GM23248 (cell line): Measurements from ENCODE around the gene ARHGAP35. TPM values are rescaled to one million over a fixed set of nuclear protein-coding genes. Genes with fewer than 3 reads are reported as not detected.
A peak's percentile ranks its signal among the peaks of the same experiment; 100 is the strongest.

Source experiments
- DNase-seq: peaks from one replicate; pipeline ENCODE4 v3.0.0-alpha.2; 2015
- H2AFZ ChIP-seq: fragments of 200-600 bp; sonication (generic); 2 replicates; pipeline ENCODE4 v1.6.1; 2016; ENCODE audit warnings: antibody characterized with exemption
- H3F3A ChIP-seq: fragments of 200-600 bp; sonication (generic); 2 replicates; pipeline ENCODE4 v1.6.1; 2016; ENCODE audit warnings: mild to moderate bottlenecking, antibody characterized with exemption, mixed run types; ENCODE audit not compliant: insufficient read depth
- H3K27ac ChIP-seq: fragments of 200-600 bp; sonication (generic); 2 replicates; pipeline ENCODE4 v1.5.1; 2016; ENCODE audit warnings: mild to moderate bottlenecking
- H3K27me3 ChIP-seq: fragments of 200-600 bp; sonication (generic); replicated peaks from 2 replicates; pipeline ENCODE4 v1.6.1; 2016; ENCODE audit warnings: mild to moderate bottlenecking; ENCODE audit not compliant: insufficient read depth
- H3K36me3 ChIP-seq: fragments of 200-600 bp; sonication (generic); 2 replicates; pipeline ENCODE4 v1.6.1; 2016; ENCODE audit warnings: low read depth, mild to moderate bottlenecking
- H3K4me1 ChIP-seq: fragments of 200-600 bp; sonication (generic); 2 replicates; pipeline ENCODE4 v1.6.1; 2016; ENCODE audit warnings: mild to moderate bottlenecking; ENCODE audit not compliant: insufficient read depth
- H3K4me2 ChIP-seq: fragments of 200-600 bp; sonication (generic); one replicate; pipeline ENCODE4 v1.6.1; 2016; ENCODE audit warnings: mild to moderate bottlenecking; ENCODE audit not compliant: unreplicated experiment
- H3K4me3 ChIP-seq: fragments of 200-600 bp; sonication (generic); 2 replicates; pipeline ENCODE4 v1.5.1; 2016; ENCODE audit warnings: mild to moderate bottlenecking
- H3K79me2 ChIP-seq: fragments of 200-600 bp; sonication (generic); 2 replicates; pipeline ENCODE4 v1.6.1; 2016; ENCODE audit warnings: mild to moderate bottlenecking; ENCODE audit not compliant: insufficient read depth
- H3K9ac ChIP-seq: fragments of 200-600 bp; sonication (generic); 2 replicates; pipeline ENCODE4 v1.6.1; 2016; ENCODE audit warnings: mild to moderate bottlenecking
- H3K9me2 ChIP-seq: fragments of 200-600 bp; sonication (generic); 2 replicates; pipeline ENCODE4 v1.6.1; 2016; ENCODE audit warnings: mixed run types, mild to moderate bottlenecking, moderate library complexity; ENCODE audit not compliant: insufficient read depth
- H3K9me3 ChIP-seq: fragments of 200-600 bp; sonication (generic); one replicate; pipeline ENCODE4 v1.6.1; 2017; ENCODE audit warnings: low read depth
- H4K20me1 ChIP-seq: fragments of 200-600 bp; sonication (generic); 2 replicates; pipeline ENCODE4 v1.6.0; 2016; ENCODE audit not compliant: insufficient read depth
- EZH2 ChIP-seq: fragments of 200-600 bp; sonication (generic); IDR thresholded peaks from 2 replicates; pipeline ENCODE4 v1.6.1; 2018; ENCODE audit warnings: antibody characterized with exemption, mild to moderate bottlenecking; ENCODE audit not compliant: insufficient read depth, poor library complexity, severe bottlenecking
- EZH2phosphoT487 ChIP-seq: fragments of 200-600 bp; sonication (generic); IDR thresholded peaks from 2 replicates; pipeline ENCODE4 v1.6.1; 2018; ENCODE audit warnings: antibody characterized with exemption, moderate library complexity, mild to moderate bottlenecking, low read depth; ENCODE audit not compliant: insufficient read depth
- WGBS, 2 experiments: methylation state at CpG; one replicate each; pipeline ENCODE4 v1.1.6; 2015 to 2017; ENCODE audit warnings: low lambda C conversion rate in 2 of 2, low coverage in 1 of 2; ENCODE audit errors: missing lambda C conversion rate in 2 of 2; 5-methylcytosine and 5-hydroxymethylcytosine counted together
- in situ Hi-C: fragments of 300-500 bp; cut with MboI; formaldehyde crosslinking; loops from 2 replicates; pipeline ENCODE4 v1.15.0; 2020
- polyA plus RNA-seq: library from polyadenylated mRNA; unstranded; fragments of >200 nt; fragmentation: Nextera tagmentation; extraction: Ambion mirVana; gene quantifications from 2 replicates; pipeline ENCODE4 v1.2.1, GENCODE V29; 2016
- total RNA-seq: library from RNA; depleted of rRNA; stranded (reverse); fragments of >200 nt; shearing (Covaris generic); gene quantifications from 2 replicates; pipeline ENCODE4 v1.2.3, GENCODE V29; 2014

The ARHGAP35 gene
- total and polyA plus RNA-seq, 2 experiments from 2014 or later, result 13.5 to 35.2 TPM

DNA sequence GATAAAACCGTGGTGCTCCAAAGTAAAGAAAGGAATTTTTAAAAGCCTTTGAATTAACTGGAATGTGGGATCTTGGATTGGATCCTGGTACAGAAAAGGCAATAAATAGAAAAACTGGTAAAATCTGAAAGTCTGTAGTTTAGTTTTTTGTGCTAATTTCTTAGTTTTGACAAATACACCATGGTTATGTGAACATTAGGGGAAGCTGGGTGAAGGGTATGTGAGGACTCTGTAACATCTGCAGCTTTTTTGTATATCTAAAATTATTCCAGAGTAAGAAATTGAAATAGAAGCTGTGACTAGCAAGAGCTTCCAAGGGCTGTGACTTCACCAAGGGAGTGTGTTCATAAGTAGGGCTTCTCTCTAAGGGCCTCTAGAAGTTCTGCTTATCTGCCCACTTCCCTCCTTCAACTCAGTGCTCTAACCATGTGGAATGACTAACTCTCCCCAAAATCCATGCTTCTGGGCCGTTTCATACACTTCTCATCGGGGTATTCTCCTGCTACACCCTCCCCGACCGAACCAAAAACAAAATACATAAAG lies 26.5 kb downstream of the ARHGAP35 start:
- Histone ChIP-seq H4K20me1 (no peaks in the 10 kb centered on the region), H3K9me2 (no peaks in the 10 kb centered on the region), H3K9me3 (no peaks in the 10 kb centered on the region), H3K9ac (no peak overlapping the region), H3K4me1 (peaks cover 30% of the 10 kb centered on the region), H3F3A (peaks cover 46% of the 10 kb centered on the region), H3K36me3 (no peaks in the 10 kb centered on the region), H3K4me3 (no peak overlapping the region), H3K79me2 (peaks cover 92% of the 10 kb centered on the region), H3K27ac (peak overlapping the region; percentile 11; the same call in 1 of the 2 replicates), H3K4me2 (no peak overlapping the region), H2AFZ (no peak overlapping the region), H3K27me3 (no peaks in the 10 kb centered on the region)
- WGBS, 2 experiments, result 70 to 77% methylated on average over 5 of the region's 5 CpGs
- TF ChIP-seq EZH2 (no peak), EZH2phosphoT487 (no peak)
- DNase-seq, result peak; percentile 39
- in situ Hi-C loops, result no loop called here

DNA sequence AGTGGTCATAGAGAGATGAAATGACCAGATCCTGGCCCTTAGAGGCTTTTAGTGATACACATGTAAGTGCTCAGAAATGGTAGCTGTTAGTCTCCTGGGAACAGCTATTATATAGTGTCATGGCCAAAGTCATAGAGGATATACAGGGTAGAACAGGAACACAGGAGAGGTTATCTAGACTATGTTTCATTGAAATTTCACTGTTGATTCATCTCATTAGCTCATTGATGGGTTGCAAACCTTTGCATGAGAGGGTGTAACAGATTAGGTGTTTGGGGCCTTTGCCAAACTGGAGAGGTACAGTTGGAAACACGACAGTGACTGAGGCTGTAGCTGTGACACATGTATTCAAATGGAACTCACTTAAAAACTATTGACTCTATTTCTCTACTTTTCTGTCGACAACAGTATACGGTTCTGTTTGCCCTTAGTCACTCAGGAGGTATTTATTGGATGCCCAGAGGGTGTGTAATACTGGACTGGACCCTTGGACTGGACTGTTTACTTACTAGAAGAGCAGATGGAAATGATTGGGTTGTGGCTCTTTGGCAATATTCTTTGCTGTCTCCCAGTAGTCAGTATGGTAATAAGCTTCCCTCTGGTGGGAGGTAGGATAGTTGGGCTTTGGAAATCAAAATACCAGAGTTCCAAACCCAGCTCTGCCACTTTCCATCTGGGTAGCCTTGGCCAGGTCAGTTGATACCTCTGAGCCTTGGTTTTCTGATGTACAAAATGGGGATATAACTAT lies 29.8 kb downstream of the ARHGAP35 start:
- peaks cover 55% of the 10 kb centered on the region for H3K4me1 ChIP-seq
- H3K9me3 ChIP-seq, result no peaks in the 10 kb centered on the region
- H3K9me2 ChIP-seq, result no peaks in the 10 kb centered on the region
- H3K79me2 ChIP-seq, result peaks cover 92% of the 10 kb centered on the region
- H3F3A ChIP-seq, result peaks cover 71% of the 10 kb centered on the region
- H3K4me2 ChIP-seq, result peak overlapping the region; percentile 47
- 0 out of 2 replicates have a peak, but pooled peaks have one; percentile 33 for TF ChIP-seq EZH2phosphoT487
- TF ChIP-seq EZH2, result no peak
- H3K27me3 ChIP-seq, result no peaks in the 10 kb centered on the region
- H3K9ac ChIP-seq, result peak overlapping the region; percentile 37
- H3K36me3 ChIP-seq, result no peaks in the 10 kb centered on the region
- peak overlapping the region; percentile 14; the same call in 1 of the 2 replicates for H3K4me3 ChIP-seq
- in situ Hi-C loops, result no loop called here
- DNase-seq, result peak; percentile 96
- no peaks in the 10 kb centered on the region for H4K20me1 ChIP-seq
- H3K27ac ChIP-seq, result peak overlapping the region; percentile 87
- WGBS, 2 experiments, result 0% methylated on average over 3 of the region's 3 CpGs
- no peak overlapping the region for H2AFZ ChIP-seq

DNA sequence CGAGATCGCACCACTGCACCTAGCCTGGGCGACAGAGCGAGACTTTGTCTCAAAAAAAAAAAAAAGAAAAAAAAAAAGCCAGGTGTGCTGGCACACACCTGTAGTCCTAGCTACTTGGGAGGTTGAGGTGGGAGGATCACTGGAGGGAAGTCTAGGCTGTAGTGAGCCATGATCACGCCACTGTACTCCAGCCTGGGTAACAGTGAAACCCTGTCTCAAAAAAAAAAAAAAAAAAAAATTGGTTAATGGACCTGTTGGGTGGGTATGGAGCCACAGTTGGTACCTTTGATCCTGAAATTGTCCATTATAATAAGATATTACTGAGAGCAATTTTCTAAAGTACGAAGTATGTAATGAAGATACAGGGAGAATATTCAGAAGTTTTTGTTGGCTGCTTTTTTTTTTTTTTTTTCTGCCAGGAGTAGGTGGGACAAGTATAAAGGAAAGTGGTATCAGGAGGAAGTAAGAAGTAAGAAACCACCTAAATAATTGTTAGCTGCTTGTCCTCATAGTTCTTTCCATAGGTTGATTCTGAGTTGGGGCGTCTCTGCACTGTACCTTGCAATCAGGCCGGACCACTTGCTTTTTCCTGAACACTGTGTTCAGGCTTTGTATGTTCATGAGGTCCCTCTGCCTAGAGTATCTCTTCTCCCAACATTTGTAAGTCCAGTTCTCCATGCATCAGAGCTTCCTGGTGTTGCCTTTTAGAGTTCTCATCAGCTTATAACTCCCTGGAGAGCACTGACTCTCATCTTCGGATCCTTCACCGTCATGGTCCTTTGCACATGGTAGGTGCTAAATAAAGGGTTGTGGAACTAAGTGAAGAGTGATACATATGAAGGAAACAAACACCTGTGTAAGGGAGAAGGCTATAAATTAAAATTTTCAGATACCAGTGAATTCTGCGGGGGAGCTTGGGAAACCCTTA lies 31.7 kb downstream of the ARHGAP35 start:
- no peaks in the 10 kb centered on the region for H3K27me3 ChIP-seq
- no peak overlapping the region for H2AFZ ChIP-seq
- in situ Hi-C loops, result no loop called here
- H3K27ac ChIP-seq, result peak overlapping the region; percentile 87
- no peak overlapping the region for H3K9ac ChIP-seq
- no peak for DNase-seq
- H3K9me3 ChIP-seq, result no peaks in the 10 kb centered on the region
- peaks cover 45% of the 10 kb centered on the region for H3K4me1 ChIP-seq
- no peaks in the 10 kb centered on the region for H3K36me3 ChIP-seq
- no peak overlapping the region for H3K4me2 ChIP-seq
- H3F3A ChIP-seq, result peaks cover 52% of the 10 kb centered on the region
- no peaks in the 10 kb centered on the region for H3K9me2 ChIP-seq
- WGBS, 2 experiments, result 97% methylated on average over 7 to 11 of the region's 11 CpGs
- peaks cover 92% of the 10 kb centered on the region for H3K79me2 ChIP-seq
- no peaks in the 10 kb centered on the region for H4K20me1 ChIP-seq
- TF ChIP-seq EZH2 (no peak), EZH2phosphoT487 (no peak)
- no peak overlapping the region for H3K4me3 ChIP-seq

DNA sequence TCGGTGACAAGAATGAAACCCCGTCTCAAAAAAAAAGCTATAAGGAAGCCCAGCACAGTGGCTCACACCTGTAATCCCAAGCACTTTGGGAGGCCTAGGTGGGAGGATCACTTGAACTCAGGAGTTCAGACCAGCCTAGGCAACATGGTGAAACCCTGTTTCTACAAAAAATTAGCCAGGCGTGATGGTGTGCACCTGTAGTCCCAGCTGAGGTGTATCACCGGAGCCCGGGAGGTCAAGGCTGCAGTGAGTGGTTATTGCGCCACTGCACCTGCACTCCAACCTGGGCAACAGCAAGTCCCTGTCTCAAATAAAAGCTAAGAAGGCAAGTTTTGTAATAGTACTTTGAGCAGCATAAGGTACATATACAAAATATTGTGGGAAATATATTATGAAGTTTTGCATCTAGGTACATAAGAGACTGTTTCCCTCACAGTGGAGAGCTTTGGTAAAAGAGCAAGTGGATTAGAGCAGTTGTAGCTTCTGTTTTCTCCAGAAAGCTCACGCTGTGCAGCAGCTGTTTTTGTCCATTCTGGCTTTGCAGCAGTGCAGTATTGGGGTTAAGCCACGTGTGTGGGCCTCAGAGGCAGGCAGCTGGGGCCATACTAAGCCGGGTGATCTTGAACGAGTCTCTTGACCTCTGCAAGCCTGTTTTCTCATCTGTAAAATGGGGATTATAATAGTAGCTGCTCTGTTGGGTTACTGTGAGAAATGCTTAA lies 35.4 kb downstream of the ARHGAP35 start:
- Histone ChIP-seq H3K4me3 (no peak overlapping the region), H3K36me3 (no peaks in the 10 kb centered on the region), H3K4me1 (peaks cover 40% of the 10 kb centered on the region), H3K4me2 (no peak overlapping the region), H3K9ac (no peak overlapping the region), H2AFZ (no peak overlapping the region), H4K20me1 (no peaks in the 10 kb centered on the region), H3K9me3 (no peaks in the 10 kb centered on the region), H3K9me2 (no peaks in the 10 kb centered on the region), H3F3A (peaks cover 35% of the 10 kb centered on the region), H3K79me2 (peaks cover 100% of the 10 kb centered on the region), H3K27me3 (no peaks in the 10 kb centered on the region), H3K27ac (no peak overlapping the region)
- in situ Hi-C loops, result no loop called here
- no peak for TF ChIP-seq EZH2phosphoT487
- TF ChIP-seq EZH2, result no peak
- WGBS, 2 experiments, result 92 to 95% methylated on average over 10 of the region's 10 CpGs
- no peak for DNase-seq
